Smooth muscle cell (in vitro differentiated cells): ENCODE data around the gene ACAD11. TPM values are rescaled to one million over a fixed set of nuclear protein-coding genes. Genes with fewer than 3 reads are reported as not detected.

ENCODE experiments used
- DNase-seq: peaks from one replicate; lab custom pipeline; 2025; ENCODE audit not compliant: unreplicated experiment; lab: John Stamatoyannopoulos, UW
- H2AFZ ChIP-seq: fragments of 200-600 bp; sonication (generic); 2 replicates; pipeline ENCODE4 v1.6.0; 2016; ENCODE audit warnings: antibody characterized with exemption, low read depth, mild to moderate bottlenecking
- H3F3A ChIP-seq: fragments of 200-600 bp; sonication (generic); 2 replicates; pipeline ENCODE4 v1.6.0; 2017; ENCODE audit warnings: antibody characterized with exemption, low read depth
- H3K27ac ChIP-seq: fragments of 200-600 bp; sonication (generic); 2 replicates; pipeline ENCODE4 v1.5.1; 2016; ENCODE audit warnings: low read depth, mild to moderate bottlenecking
- H3K27me3 ChIP-seq: fragments of 200-600 bp; sonication (generic); 2 replicates; pipeline ENCODE4 v1.6.1; 2016; ENCODE audit warnings: low read depth, mild to moderate bottlenecking
- H3K36me3 ChIP-seq: fragments of 200-600 bp; sonication (generic); 2 replicates; pipeline ENCODE4 v1.5.1; 2016; ENCODE audit warnings: low read depth
- H3K4me1 ChIP-seq: fragments of 200-600 bp; sonication (generic); 2 replicates; pipeline ENCODE4 v1.5.1; 2016; ENCODE audit warnings: low read depth
- H3K4me2 ChIP-seq: fragments of 200-600 bp; sonication (generic); 2 replicates; pipeline ENCODE4 v1.6.0; 2016; ENCODE audit warnings: mild to moderate bottlenecking
- H3K4me3 ChIP-seq: fragments of 200-600 bp; sonication (generic); 2 replicates; pipeline ENCODE4 v1.5.1; 2016; ENCODE audit warnings: mild to moderate bottlenecking
- H3K79me2 ChIP-seq: fragments of 200-600 bp; sonication (generic); 2 replicates; pipeline ENCODE4 v1.6.0; 2016; ENCODE audit warnings: low read depth, mild to moderate bottlenecking
- H3K9ac ChIP-seq: fragments of 200-600 bp; sonication (generic); 2 replicates; pipeline ENCODE4 v1.6.0; 2016; ENCODE audit warnings: low read depth
- H3K9me3 ChIP-seq: fragments of 200-600 bp; sonication (generic); replicated peaks from 2 replicates; pipeline ENCODE4 v1.5.1; 2016; ENCODE audit warnings: low read depth
- H4K20me1 ChIP-seq: fragments of 200-600 bp; sonication (generic); 2 replicates; pipeline ENCODE4 v1.6.0; 2016; ENCODE audit warnings: low read depth
- CTCF ChIP-seq: fragments of 200-600 bp; sonication (generic); IDR thresholded peaks from 2 replicates; pipeline ENCODE4 v1.5.1; 2017; ENCODE audit warnings: borderline replicate concordance, mild to moderate bottlenecking, antibody characterized with exemption; ENCODE audit not compliant: insufficient read depth, poor library complexity, severe bottlenecking
- WGBS: methylation state at CpG from one replicate; pipeline ENCODE4 v1.1.7; 2016; ENCODE audit warnings: low lambda C conversion rate; 5-methylcytosine and 5-hydroxymethylcytosine counted together
- polyA plus RNA-seq: library from polyadenylated mRNA; unstranded; fragments of >200 nt; fragmentation: Nextera tagmentation; extraction: Ambion mirVana; gene quantifications from 2 replicates; pipeline ENCODE4 v1.2.1, GENCODE V29; 2016
- total RNA-seq: library from RNA; depleted of rRNA; stranded (reverse); fragments of >200 nt; gene quantifications from 2 replicates; pipeline ENCODE4 v1.2.3, GENCODE V29; 2014

ACAD11 gene
- total and polyA plus RNA-seq, 2 experiments from 2014 or later: 24.8 to 28.3 TPM

DNA sequence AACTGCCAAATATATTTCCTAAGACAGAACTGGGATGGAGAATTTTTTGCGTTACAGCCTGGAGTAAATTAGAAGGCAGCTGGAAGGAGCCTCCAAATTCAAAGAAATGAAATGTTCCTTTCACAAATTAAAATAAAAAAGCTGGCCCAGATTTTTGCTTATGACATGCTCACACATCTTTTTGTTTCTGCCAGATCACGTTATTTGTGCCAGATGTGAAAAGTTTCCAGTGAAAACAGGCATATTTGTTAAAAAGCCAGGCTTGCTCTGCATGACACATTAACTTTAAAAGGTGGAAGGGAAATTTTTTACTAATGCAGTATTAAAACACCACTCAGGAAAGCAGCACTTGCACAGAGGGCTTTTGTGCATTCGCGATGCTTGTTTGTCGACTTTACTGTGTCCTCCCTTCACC is 85.8 kb downstream of the ACAD11 start:
- H3F3A ChIP-seq: no peaks in the 10 kb centered on the region
- no peak overlapping the region for H3K4me3 ChIP-seq
- peaks cover 12% of the 10 kb centered on the region for H3K36me3 ChIP-seq
- no peak overlapping the region for H2AFZ ChIP-seq
- no peak for DNase-seq
- TF ChIP-seq CTCF: no peak
- H4K20me1 ChIP-seq: no peaks in the 10 kb centered on the region
- no peaks in the 10 kb centered on the region for H3K9me3 ChIP-seq
- 93% methylated on average over 5 of the region's 5 CpGs for WGBS
- no peak overlapping the region for H3K9ac ChIP-seq
- no peaks in the 10 kb centered on the region for H3K27me3 ChIP-seq
- no peaks in the 10 kb centered on the region for H3K79me2 ChIP-seq
- no peak overlapping the region for H3K27ac ChIP-seq
- H3K4me2 ChIP-seq: no peak overlapping the region
- H3K4me1 ChIP-seq: no peaks in the 10 kb centered on the region

DNA sequence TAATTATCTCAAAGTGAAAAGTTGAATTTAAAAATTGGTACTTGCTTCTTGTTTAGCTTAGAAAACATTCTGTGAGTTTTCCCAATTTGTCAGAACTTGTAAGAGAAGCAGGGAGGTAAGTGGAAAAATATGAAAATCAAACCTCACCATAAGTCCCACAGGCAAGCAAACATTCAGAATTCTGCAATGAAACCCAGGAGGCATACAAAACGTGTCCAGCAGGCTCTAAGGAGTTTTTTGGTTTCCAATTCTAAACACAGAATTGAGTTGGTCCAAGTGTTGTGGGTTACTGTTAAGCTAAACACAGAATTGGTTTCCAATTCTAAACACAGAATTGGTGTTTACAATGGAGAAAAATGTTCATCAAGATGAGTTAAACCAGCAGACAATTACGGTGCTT is 89.6 kb downstream of the ACAD11 start:
- TF ChIP-seq CTCF: no peak
- Histone ChIP-seq H3K79me2 (no peaks in the 10 kb centered on the region), H3K9me3 (no peaks in the 10 kb centered on the region), H3K9ac (no peak overlapping the region), H4K20me1 (no peaks in the 10 kb centered on the region), H3K36me3 (peaks cover 9% of the 10 kb centered on the region), H3K27ac (peak overlapping the region; percentile 34), H3K4me3 (no peak overlapping the region), H3F3A (no peaks in the 10 kb centered on the region), H2AFZ (no peak overlapping the region), H3K4me2 (no peak overlapping the region), H3K4me1 (no peaks in the 10 kb centered on the region), H3K27me3 (no peaks in the 10 kb centered on the region)
- no peak for DNase-seq
- WGBS: 92% methylated on average over 2 of the region's 2 CpGs

DNA sequence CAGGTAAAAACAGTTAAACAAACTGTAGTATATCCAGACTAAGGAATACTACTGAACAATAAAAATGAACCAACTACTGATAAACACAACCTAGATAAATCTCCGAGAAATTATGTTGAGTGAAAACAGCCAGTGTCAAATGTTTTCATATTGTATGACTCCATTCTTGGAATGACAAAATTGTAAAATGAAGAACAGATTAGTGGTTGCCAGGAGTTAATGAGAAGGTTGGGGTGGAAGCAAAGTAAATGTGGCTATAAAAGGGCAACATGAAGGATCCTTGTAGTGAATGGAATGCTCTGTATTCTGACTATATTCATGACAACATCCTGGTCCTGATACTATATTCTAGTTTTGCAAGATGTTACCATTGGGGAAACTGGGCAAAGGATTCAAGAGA is 90.0 kb downstream of the ACAD11 start:
- TF ChIP-seq CTCF: no peak
- 50% methylated on average over 1 of the region's 1 CpG for WGBS
- H3K4me1 ChIP-seq: no peaks in the 10 kb centered on the region
- H3K79me2 ChIP-seq: no peaks in the 10 kb centered on the region
- peaks cover 9% of the 10 kb centered on the region for H3K36me3 ChIP-seq
- DNase-seq: no peak
- peak overlapping the region; percentile 34 for H3K27ac ChIP-seq
- no peak overlapping the region for H2AFZ ChIP-seq
- H4K20me1 ChIP-seq: no peaks in the 10 kb centered on the region
- no peak overlapping the region for H3K4me3 ChIP-seq
- no peak overlapping the region for H3K9ac ChIP-seq
- no peaks in the 10 kb centered on the region for H3K9me3 ChIP-seq
- H3K27me3 ChIP-seq: no peaks in the 10 kb centered on the region
- H3K4me2 ChIP-seq: no peak overlapping the region
- H3F3A ChIP-seq: no peaks in the 10 kb centered on the region

DNA sequence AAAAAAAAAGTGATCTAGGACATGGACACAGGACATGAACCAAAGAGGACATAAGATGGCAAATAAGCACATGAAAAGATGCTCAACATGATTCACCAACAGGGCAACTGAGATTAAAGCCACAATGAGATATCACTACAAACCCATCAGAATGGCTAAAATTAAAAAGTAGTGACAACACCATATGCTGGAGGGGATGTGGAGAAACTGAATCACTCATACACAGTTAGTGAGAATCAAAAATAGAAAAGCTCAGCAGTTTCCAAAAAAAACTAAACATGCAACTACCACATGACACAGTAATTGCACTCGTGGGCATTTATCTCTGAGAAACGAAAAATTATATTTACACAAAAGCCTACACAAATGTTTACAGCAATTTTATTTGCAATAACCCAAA is 90.5 kb downstream of the ACAD11 start:
- DNase-seq: no peak
- Histone ChIP-seq H3K4me1 (no peaks in the 10 kb centered on the region), H3K27ac (peak overlapping the region; percentile 34), H3K79me2 (no peaks in the 10 kb centered on the region), H3K9ac (no peak overlapping the region), H3K9me3 (no peaks in the 10 kb centered on the region), H2AFZ (no peak overlapping the region), H3K4me3 (no peak overlapping the region), H3K4me2 (no peak overlapping the region), H3F3A (no peaks in the 10 kb centered on the region), H3K36me3 (peaks cover 9% of the 10 kb centered on the region), H3K27me3 (no peaks in the 10 kb centered on the region), H4K20me1 (no peaks in the 10 kb centered on the region)
- TF ChIP-seq CTCF: no peak
- WGBS: 50% methylated on average over 2 of the region's 2 CpGs
